GM18861 (cell line): Measurements from ENCODE around the gene TNFRSF14.
"Not testable (repeated sequence)": the region's sequence is repeated elsewhere in the genome, so short reads cannot be mapped to it uniquely, and the experiment has no call there.

Experiments
- ATAC-seq: cut with Tn5 transposase; IDR thresholded peaks from one replicate; pipeline ENCODE4 v1.9.1; 2021; ENCODE audit not compliant: unreplicated experiment

TNFRSF14 gene

DNA sequence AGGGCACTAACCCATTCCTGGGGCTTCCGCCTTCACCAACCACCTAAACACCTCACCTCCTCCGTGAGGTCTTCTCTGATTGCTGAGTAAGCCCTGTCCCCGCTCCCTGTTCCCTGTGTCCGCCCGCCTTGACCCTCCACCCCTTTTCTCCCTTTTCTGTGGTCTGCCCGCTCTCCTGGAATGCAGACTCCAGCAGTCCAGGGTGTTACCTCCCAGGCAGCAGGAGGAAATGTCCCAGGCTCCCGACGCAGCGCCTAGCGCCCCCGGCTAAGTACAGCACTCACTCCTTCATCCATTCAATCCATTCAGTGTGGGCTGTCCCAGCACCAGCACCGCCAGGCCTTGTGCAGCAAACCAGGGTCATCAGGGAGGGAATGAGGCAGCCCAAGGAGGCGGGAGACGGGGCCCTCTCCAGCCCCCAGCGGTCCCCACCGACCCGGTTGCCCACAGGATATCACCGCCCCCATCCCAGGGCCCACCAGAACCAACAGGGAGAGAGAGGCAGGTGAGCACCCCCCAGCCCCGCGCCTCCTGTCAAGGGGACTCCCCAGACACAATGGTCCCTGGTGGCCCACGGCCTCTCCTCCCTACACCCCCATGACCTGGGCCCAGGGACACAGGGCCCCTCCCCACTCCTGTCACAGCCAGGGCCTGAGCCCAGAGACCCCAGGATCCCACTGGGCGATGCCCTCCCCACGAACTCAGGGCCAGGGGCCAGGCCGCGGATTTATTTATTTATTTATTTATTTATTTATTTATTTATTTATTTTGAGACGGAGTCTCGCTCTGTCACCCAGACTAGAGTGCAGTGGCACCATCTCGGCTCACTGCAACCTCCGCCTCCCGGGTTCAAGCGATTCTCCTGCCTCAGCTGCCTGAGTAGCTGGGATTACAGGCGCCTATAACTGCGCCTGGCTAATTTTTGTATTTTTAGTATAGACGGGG is 10.2 kb downstream of the TNFRSF14 start:
- ATAC-seq = no peak

DNA sequence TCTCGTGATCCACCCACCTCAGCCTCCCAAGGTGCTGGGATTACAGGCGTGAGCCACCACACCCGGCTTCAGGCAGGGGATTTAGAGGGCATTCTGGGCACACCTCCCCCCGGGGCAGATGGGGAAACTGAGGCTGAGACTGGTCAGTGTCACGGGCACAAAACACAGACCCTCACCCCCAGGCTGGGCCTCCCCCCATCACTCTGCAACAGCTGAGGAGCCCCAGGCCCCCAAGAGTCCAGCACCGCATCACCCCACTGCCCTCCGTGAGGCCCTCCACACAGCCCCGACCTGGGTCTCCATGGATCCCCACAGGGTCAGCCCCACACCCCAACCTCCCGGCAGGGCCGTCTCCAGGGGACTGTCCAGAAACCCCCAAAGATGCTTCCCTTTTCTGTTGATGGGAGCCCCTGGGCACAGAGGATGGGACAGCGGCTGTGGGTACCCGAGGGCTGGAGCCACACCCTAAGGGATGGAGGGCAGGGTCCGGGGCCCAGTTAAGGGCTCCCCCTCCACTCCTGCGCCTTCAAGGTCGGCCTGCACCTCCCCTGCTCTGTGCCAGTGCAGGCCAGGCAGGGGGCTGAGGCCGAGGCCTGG is 11.0 kb downstream of the TNFRSF14 start:
- ATAC-seq = no peak

DNA sequence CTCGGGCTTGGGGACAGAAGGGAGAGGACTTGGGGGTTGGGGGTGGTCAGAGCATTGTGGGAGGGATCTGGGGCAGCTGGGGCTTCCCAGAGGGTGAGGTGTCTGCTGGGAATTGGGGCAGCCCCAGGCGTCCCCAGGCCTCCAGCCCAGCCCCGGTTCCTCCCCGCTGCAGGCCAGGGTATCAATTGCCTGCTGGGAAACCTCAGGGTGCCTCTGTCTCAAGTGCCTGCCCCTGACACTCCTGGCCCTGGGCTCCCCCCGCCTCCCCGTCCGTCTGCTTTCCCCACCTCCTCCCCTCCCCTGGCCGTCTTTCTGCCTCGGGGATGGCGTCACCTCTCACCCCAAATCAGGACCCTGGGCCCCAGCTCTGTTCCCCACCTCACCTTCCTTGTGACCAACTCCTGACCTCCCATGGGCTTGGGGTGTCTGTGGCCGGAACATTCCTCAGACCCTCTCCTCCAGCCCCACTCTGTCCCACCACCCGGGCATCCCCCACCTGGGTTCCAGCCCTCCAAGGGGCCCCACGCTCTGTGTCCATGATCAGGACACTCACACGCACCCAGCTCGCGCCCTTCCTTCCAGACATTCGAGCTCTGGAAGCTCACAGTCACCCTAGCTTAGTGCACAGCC is 12.1 kb downstream of the TNFRSF14 start:
- not testable (repeated sequence) for ATAC-seq

DNA sequence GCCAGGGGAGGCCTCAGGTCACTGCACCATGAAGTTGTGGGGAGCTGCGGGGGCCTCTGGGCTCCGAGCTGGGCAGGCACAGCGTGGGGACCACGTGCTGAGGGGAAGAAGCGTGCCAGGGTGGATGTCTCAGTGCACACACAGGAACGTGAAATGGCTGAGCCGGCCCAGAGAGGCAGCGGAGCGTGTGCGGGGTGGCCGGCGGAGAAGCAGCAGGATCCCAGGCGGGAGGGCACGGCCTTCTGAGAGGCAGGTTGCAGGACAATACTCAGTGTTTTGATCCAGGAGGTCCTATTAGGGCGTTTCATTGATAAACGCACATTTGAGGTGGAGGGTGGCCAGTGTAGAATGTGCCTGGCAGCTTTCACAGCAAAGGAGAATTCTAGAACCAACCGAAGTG is 12.9 kb downstream of the TNFRSF14 start:
- ATAC-seq = no peak

DNA sequence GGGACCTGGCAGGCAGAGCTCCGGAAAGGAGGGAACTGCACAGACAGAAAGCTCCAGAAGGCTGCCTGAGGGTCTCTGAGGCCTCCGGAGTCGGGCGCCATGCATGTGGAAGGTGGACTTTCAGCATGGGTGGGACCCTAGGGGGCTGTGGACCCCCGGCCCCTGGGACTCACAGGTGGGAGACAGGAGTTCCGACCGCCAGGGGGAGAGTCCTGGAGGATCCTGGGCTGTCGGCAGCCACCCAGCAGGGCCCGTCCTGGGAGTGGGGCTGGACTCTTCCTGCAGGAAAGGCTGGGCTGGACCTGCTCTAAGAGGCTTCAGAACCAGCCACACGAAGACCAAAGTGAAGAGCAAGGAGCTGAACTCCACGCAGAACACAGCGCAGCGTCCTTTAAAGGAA is 13.5 kb downstream of the TNFRSF14 start:
- ATAC-seq = not testable (repeated sequence)

DNA sequence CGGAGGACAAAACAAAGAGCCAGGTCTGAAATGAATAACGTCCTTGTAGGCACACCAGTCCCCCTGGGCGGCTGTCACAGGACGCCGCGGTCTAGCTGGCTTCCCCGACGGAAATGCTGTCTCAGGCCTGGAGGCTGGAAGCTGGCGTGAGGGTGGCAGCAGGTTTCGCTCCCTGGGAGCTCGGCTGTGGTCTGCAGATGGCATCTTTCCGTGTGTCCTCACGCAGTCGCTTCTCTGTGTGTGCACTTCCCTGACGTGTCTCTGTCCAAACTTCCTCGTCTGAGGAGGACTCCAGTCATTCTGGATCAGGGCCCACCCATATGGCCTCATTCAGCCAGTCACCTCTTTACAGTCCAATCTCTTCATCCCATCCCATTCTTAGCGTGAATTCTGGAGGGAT is 14.2 kb downstream of the TNFRSF14 start:
- no peak for ATAC-seq

DNA sequence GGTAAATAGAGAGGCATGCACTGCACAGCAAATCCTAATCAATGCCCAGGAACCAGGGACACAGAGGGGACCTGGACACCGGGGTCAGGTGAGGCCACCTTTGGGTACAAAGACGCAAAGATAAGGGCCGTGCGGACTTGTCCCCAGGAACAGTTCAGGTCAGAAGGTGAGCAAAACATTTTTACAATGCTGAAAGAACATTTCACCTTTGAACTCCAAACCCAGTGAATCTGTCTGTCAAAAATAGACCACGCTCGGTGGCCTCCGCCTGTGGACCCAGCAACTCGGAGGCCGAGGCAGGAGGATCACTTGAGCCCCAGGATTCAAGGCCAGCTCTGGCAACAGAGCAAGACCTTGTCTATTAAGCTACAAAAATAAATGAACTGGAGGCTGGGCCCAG is 15.2 kb downstream of the TNFRSF14 start:
- no peak for ATAC-seq

DNA sequence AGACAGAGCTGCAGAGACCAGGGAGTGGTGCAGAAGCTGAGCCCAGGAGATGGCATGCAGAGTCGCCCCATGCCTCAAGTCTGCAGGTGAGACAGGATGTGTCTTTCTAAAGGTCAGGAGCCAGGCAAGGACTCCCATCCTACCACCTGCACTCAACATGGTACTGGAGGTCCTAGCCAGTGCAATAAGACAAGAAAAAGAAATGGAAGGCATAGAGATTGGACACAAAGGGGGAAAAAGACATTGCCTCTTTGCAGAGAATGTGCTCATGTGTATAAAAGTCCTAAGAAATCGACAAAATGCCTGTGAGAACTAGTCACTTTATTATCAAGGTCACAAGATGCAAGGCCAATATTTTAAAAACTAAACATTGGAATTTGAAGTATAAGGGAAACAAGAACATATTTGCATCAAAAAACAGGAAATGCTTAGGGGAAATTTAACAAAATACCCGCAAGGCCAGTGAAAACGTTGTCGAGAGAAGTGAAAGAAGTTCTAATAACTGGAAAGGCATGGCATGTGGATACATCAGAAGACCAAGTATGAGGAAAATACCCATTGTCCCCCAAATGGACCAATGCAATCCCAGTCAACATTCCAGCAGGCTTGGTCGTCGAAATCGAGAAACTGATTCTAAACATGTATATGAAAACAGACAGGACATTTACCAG is 17.2 kb downstream of the TNFRSF14 start:
- ATAC-seq = no peak

DNA sequence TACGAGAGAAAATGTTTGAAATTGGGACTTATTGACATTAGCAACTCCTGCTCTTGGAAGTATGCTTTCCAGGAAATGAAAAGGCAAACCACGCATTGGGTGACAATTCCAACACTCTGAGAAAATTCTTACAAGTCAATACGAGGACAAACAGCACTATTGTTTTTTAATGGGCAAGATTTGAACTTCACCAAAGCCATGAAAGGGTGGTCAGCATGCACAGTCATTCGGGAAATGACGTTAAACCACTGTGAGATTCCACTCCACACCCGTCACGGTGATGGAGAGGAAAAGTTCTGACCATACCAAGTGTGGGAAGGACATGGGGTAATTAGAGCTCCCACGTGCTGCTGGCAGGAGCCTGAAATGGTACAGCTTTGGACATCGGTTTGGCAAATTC is 18.2 kb downstream of the TNFRSF14 start:
- no peak for ATAC-seq

DNA sequence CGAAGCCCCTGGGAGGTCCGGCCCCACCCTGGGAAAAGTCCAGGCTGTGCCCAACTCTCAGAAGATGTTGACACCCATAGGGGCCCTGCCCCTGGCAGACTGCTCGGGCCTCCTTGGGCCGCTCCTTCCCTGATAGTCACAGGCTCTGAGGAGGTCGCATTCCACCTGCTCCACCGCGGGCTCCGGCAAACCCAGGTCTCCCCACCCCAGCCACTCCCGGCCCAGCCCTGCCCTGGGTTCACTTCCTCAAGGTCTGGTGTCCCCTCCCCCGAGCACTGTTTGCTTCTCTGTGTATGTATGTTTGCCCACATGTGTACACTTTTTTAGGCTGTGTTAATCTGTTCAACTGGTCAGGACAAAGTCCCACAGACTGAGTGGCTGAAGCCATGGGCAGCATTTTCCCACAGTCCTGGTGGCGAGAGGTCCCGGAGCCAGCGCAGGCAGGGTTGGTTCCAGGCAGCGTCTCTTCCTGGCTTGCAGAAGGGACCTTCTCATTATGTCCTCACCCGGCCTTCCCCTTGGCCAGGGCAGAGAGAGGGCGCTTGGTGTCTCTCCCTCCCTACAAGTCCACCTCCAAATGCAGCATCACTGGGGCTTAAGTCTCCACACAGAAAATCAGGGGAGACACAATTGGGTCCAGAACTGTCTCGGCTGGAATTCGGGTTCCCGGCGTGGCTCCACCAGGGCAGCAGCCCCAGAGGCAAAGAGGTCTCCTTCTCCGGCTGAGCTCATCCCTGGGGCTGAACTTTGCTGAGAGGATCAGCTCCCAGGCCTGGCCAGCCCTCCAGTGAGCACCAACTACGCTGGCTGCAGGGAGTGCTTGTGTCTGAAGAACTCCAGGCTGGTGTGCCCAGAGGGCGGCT is 19.9 kb downstream of the TNFRSF14 start:
- ATAC-seq = no peak

DNA sequence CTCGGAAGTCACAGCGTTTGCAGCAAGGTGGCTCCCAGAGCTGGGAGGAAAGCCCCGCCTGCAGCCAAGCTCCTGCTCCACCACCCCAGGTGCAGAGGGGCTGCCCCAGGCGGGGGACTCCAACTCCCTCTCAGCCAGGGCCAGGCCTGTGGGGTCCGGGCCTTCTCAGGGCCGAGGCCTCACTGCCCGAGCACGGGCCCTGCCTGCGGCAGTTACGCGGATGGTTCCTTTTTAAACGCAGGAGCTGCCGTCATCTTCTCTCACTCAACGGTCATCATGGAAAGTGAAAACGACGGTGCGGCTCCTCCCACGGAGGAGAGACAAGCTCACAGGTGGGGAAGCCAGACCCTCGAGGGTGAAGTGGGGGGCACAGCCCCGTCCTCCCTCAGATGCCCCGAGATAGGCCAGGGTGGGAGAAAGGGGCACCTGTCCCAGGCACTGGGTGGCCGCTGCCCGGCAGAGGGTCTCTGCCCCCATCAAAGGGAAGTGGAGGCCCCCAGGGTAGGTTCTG is 21.4 kb downstream of the TNFRSF14 start:
- ATAC-seq = peak; percentile 39

DNA sequence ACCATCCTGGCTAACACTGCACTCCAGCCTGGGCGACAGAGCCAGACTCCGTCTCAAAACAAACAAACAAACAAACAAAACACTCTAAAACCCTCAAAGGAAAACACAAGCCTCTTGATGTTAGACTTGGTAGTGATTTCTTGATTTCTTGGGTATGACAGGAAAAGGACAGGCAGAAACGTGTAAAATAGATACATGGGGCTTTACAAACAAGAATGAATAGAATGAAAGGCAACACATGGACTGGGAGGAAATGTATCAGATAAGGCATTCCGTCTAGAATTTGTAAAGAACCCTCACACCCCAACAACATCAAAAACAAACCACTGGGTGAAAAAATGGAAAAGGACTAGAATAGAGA is 22.6 kb downstream of the TNFRSF14 start:
- no peak for ATAC-seq

DNA sequence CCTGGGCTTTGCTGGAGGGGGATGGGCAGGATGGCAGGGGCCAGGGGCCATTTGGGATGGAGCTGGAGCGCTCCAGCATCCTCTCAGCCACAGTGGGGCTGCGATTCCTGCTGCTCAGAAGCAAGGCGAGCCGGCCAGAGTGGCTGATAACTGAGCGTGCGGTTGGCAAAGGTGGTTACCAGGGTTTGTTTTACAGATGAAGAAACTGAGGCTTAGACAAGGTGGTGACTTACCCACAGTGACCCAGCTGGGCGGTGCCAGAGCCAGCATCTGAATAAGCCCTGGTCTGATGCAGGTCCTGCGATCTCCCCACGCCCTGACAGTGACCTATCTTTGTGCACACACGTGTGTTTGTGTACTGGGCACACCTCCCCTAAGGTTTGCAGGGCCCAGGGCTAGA is 24.5 kb downstream of the TNFRSF14 start:
- no peak for ATAC-seq

DNA sequence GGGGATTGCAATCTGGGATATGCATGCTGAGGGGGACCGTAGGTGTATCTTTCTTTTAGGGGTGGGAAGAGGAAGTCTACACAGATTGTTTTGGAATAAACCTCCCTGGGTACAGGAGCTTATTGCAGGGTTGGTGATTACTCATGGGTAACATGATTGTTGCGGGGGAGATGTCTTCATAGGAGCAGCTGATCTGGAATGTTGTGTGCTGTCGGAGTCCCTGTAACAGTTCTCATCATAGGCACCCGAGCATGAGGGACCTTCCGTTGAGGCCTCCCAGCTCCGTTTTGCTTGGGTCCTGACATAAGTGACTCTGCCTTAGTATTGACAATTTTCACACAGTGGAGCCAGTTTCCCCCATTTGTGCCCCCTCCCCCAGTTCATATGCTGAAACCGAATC is 26.2 kb downstream of the TNFRSF14 start:
- no peak for ATAC-seq

DNA sequence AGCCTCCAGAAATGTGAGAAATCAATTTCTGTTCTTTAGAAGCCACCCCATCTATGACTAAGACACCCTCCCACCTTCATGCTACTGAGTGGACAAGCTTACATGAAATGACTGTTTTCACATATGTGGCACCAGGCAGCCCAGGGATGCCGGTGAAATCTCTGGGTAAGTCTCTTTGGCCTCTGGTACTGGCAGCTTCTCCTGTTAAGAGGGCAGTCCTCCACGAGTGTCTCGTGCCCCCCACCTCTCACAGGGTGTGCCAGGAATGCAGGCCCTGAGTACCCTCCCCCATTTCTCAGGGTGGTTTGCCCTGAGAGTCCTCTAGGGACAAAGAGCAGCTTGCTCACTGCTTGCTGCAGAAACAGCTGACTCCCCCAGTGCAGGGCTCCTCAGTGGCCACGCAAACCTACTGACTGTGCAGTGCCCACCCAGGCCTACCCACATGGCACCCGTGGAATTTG is 27.2 kb downstream of the TNFRSF14 start:
- no peak for ATAC-seq

DNA sequence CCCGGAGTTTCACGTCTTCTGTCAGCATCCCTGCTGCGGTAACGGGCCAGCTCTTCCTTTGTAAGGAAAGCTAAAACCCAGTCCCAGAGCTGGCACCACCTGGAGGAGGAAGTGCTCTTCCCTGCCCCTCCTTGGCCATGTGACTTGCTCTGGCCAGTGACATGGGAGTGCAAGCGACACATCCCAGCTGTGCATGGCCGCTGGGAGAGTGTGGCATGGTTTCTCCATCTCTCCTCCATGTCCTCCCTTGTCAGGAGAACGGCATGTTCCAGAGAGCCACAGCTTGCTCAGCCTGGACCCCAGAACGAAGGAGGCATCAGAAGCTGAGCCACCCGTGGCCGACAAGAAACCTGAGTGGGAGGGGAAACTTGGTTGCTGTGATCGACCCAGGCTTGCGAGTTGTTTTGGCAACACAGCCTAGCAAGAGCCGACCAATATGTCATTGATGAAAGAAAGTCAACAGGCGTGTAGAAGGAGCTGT is 27.7 kb downstream of the TNFRSF14 start:
- ATAC-seq = no peak

DNA sequence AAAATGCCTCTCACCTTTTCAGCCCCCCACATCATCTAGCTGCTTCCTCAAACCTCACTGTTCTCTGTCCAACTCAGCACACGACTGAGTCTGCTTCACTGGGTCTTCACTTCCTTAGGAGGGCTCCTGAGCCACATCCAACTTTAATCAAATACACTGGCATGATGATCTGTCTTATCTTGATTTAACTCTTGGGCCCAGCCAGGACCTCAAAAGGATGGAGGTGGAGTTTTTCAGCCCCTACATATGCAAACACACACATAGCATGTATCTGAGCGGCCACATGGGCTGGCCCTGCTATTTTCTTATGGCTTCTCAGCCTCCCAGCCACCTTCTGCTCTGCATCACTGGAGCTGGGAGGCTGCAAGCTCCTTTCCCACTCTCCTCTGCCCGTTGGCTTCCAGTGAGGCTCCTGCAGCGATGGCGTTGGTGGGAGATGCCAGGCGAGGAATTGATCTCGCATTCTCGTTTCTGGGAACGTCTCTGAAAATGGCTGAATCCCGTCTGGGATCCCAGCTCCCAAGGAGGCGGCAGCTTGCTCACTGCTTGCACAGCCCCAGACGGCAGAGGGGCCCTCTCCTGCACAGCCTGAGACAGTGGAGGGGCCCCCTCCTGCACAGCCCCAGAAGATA is 28.6 kb downstream of the TNFRSF14 start:
- ATAC-seq = no peak

DNA sequence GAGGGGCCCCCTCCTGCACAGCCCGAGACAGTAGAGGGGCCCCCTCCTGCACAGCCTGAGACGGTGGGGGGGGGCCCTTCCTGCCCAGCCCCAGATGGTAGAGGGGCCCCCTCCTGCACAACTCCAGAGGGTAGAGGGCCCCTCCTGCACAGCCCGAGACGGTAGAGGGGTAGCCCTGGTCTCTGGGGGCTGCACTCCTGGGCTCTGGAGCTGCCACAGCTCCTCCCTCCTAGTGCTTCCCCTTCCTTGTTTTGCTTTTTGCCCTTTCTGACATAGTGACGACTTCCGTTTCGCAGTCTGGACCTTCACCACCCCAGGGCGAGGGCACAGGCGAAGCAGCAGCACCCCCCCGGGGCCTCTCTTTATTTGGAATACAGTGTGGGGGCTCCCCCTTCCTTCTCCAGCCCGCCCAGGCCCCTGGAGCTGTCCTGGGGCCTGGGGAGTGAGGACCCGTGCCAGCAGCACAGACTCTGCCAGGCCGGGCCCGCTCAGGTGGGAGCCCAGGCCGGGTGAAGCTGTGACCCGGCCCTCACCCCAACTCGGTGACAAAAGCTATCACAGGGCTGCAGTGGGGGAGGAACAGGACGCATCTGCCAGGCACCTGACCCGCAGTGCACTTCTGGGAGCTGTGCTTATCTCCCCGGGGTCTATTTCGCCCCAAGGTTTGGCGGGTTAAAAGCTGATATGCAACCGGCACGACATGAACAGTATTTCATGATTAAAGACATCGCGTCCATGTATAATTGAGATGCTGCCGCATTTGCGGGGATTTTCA is 29.3 kb downstream of the TNFRSF14 start:
- peak; percentile 40 for ATAC-seq
